ENCODE measurements around the gene GRAMD1B. TPM values are rescaled to one million over a fixed set of nuclear protein-coding genes. Genes with fewer than 3 reads are reported as not detected.

The GRAMD1B gene
- total RNA-seq, 3 donors from 2014 or later, result 2.0 to 10.2 (median 8.2) TPM

- Histone ChIP-seq H3K27me3 (no peaks in the 10 kb centered on the region), H3K4me1 (no peaks in the 10 kb centered on the region), H3K36me3 (no peaks in the 10 kb centered on the region), H3K9me3 (no peaks in the 10 kb centered on the region), H3K27ac (no peak overlapping the region), H3K4me3 (no peak overlapping the region)
- intact Hi-C loops (cut with DNase I; ENCODE audit: low total_unique reads), result no loop called here
- DNase-seq (ENCODE audit: low spot score in 2 of 2), result no peak
- no peak for TF ChIP-seq CTCF (IDR thresholded peaks at IDR 0.05)
- TF ChIP-seq POLR2A (IDR thresholded peaks at IDR 0.05), result no peak
- no peak for TF ChIP-seq POLR2AphosphoS5 (IDR thresholded peaks at IDR 0.05)
These were observed 19.9 kb upstream of the GRAMD1B start for GRCh38 chr11:123410218-123410549.

DNA sequence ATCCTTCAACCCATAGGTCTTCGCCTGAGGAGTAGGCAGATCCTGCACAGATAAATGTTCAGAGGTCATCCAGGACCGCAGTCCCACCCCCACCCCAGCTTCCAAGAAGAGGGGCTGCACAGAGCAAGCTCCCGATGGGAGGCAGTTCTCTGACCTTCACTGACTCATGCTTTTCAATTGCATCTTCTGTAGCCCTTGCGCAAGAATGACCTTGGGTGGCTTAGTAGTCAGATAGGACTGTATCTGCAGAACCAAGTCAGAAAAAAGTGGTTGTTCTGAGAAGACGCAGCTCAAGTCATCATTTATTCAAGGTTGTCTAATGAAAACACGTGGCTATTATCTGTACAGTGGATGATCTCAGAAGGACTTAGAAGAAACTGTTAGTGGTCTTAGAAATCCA is 16.4 kb upstream of the GRAMD1B start:
- Histone ChIP-seq H3K9me3 (no peaks in the 10 kb centered on the region), H3K27ac (no peak overlapping the region), H3K36me3 (no peaks in the 10 kb centered on the region), H3K4me3 (no peak overlapping the region), H3K27me3 (no peaks in the 10 kb centered on the region), H3K4me1 (no peaks in the 10 kb centered on the region)
- no peak for TF ChIP-seq POLR2A (IDR thresholded peaks at IDR 0.05)
- no peak for TF ChIP-seq POLR2AphosphoS5 (IDR thresholded peaks at IDR 0.05)
- TF ChIP-seq CTCF (IDR thresholded peaks at IDR 0.05), result no peak
- intact Hi-C loops (cut with DNase I; ENCODE audit: low total_unique reads), result no loop called here
- DNase-seq (ENCODE audit: low spot score in 2 of 2), result no peak

GRCh38 chr11:123416566-123416965 is 13.5 kb upstream of the GRAMD1B start:
- no peak for DNase-seq (ENCODE audit: low spot score in 2 of 2)
- Histone ChIP-seq H3K27me3 (no peaks in the 10 kb centered on the region), H3K4me3 (no peak overlapping the region), H3K9me3 (no peaks in the 10 kb centered on the region), H3K4me1 (no peaks in the 10 kb centered on the region), H3K27ac (no peak overlapping the region), H3K36me3 (no peaks in the 10 kb centered on the region)
- intact Hi-C loops (cut with DNase I; ENCODE audit: low total_unique reads), result no loop called here
- TF ChIP-seq POLR2A (IDR thresholded peaks at IDR 0.05) (no peak), POLR2AphosphoS5 (IDR thresholded peaks at IDR 0.05) (no peak), CTCF (IDR thresholded peaks at IDR 0.05) (no peak)

GRCh38 chr11:123418351-123419114 is 11.5 kb upstream of the GRAMD1B start:
- H3K27me3 ChIP-seq, result no peaks in the 10 kb centered on the region
- no peaks in the 10 kb centered on the region for H3K4me1 ChIP-seq
- H3K27ac ChIP-seq, result no peak overlapping the region
- H3K36me3 ChIP-seq, result no peaks in the 10 kb centered on the region
- H3K4me3 ChIP-seq, result no peak overlapping the region
- no peak for DNase-seq (ENCODE audit: low spot score in 2 of 2)
- no peaks in the 10 kb centered on the region for H3K9me3 ChIP-seq
- TF ChIP-seq POLR2A (IDR thresholded peaks at IDR 0.05) (no peak), POLR2AphosphoS5 (IDR thresholded peaks at IDR 0.05) (no peak), CTCF (IDR thresholded peaks at IDR 0.05) (no peak)
- intact Hi-C loops (cut with DNase I; ENCODE audit: low total_unique reads), result no loop called here

DNA sequence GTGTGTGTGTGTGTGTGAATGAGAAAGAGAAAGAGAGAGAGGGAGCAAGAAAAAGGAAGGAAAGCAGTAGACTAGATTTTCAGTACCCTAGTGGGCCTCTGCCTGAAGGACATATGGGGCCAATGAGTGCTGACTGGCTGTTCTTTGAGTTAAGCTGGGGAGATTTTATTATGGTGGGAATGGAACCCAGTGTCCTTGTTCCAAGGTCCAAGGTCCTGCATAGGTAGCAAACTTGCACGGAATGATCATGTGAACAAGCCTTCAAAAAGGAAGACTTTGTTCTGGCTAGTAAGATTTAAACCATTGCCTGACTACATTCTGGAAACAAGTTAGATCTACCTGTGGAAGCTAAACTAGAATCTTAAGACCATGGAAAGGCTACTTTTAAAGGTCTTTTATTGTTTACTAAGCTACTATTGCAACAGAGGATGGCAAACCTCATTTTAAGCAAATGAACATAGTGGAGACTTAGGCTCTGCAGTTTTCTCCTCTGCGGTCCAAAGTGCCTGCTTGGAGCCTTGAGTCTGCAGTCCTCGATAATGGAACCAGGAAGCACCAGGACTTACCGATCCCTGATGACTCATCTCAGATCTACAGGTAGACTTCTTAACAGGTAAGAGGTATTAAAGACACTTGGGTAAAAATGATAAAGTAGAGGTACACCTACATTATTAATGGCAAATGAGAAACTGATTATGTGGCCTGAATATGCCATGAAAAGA is 10.2 kb upstream of the GRAMD1B start:
- no peak overlapping the region for H3K27ac ChIP-seq
- H3K4me1 ChIP-seq, result no peaks in the 10 kb centered on the region
- no peak for DNase-seq (ENCODE audit: low spot score in 2 of 2)
- no peak for TF ChIP-seq CTCF (IDR thresholded peaks at IDR 0.05)
- no peak for TF ChIP-seq POLR2A (IDR thresholded peaks at IDR 0.05)
- TF ChIP-seq POLR2AphosphoS5 (IDR thresholded peaks at IDR 0.05), result no peak
- no peaks in the 10 kb centered on the region for H3K36me3 ChIP-seq
- H3K4me3 ChIP-seq, result no peak overlapping the region
- H3K27me3 ChIP-seq, result peaks cover 0 to 2% of the 10 kb centered on the region in 2 donors
- no peaks in the 10 kb centered on the region for H3K9me3 ChIP-seq
- intact Hi-C loops (cut with DNase I; ENCODE audit: low total_unique reads), result no loop called here

Data from breast epithelium (tissue), 4 donors.